ENCODE results near the gene CAMKK1. TPM values are rescaled to one million over a fixed set of nuclear protein-coding genes. Genes with fewer than 3 reads are reported as not detected.

Gene CAMKK1
- total RNA-seq, 1 experiment from 2014 or later: 10.1 TPM

DNA sequence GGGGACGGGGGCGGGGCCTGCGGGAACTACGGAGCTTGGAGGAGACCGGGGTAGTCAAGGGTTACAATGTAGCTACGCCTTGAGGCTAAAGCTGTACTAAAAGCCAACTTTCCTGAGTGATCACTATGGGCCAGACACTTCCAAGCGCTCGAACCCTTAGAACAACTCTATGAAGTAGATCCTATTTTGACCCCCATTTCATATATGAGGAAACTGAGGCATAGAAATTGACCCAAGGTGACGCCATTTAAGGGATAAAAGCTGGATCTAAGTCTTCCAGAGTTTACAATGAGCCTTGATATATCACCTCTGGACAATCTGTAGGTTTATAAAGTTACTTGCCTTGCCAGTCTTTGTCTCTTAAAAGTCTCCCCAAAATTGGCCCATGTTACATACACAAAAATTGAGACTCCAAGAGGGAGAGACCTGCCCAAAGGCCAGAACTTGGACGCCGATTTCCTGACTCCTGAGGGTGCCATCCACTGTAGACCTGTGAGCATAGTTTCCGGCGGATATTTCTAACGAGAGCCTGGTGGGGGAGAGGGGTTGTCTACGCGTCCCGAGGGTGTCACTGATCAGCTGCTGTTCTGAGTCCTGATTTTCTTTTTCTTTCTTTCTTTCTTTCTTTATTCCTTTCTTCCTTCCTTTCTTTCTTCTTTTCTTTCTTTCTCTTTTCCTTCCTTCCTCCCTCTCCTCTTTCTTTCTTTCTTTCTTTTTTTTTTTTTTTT lies 46.3 kb downstream of the CAMKK1 start:
- CTCF ChIA-PET: interaction anchor here (0.6 to 1.3 kb wide), 9 partner anchors 13 to 1365 kb away, joined by 3 to 8 read pairs (median 4); partner anchors contain the start of gene CAMKK1
- Histone ChIP-seq H3K4me1 (ENCODE audit: insufficient read depth, low read length) (no peaks in the 10 kb centered on the region), H3K36me3 (ENCODE audit: low read depth, low read length) (no peaks in the 10 kb centered on the region; the same call in 1 of the 2 replicates), H3K4me2 (ENCODE audit: low read length) (peak overlapping the region; percentile 63), H3K4me3 (ENCODE audit: low read length) (peak overlapping the region; percentile 94; the same call in 1 of the 2 replicates), H3K9ac (ENCODE audit: low read length) (no peak overlapping the region), H3K27ac (ENCODE audit: low read length) (no peak overlapping the region), H4K20me1 (ENCODE audit: low read length) (0 out of 2 replicates have a peak, but pooled peaks cover 4% of the 10 kb centered on the region), H3K79me2 (ENCODE audit: low read length) (peaks cover 29% of the 10 kb centered on the region), H2AFZ (ENCODE audit: low read length) (peak overlapping the region; percentile 59), H3K9me3 (ENCODE audit: low read length) (no peaks in the 10 kb centered on the region), H3K27me3 (ENCODE audit: low read length) (no peaks in the 10 kb centered on the region), H3F3A (ENCODE audit: low read length, unreplicated experiment) (no peaks in the 10 kb centered on the region), H3K9me2 (replicated peaks; ENCODE audit: low read length) (no peaks in the 10 kb centered on the region)
- no peak for ATAC-seq
- POLR2A ChIA-PET (ENCODE audit: unreplicated experiment): interaction anchor here (0.5 kb wide), 1 partner anchor 56 kb away, joined by 3 read pairs; no protein-coding TSS in a partner anchor
- intact Hi-C loops (cut with micrococcal nuclease): no loop called here
- TF ChIP-seq, protein P1, sequence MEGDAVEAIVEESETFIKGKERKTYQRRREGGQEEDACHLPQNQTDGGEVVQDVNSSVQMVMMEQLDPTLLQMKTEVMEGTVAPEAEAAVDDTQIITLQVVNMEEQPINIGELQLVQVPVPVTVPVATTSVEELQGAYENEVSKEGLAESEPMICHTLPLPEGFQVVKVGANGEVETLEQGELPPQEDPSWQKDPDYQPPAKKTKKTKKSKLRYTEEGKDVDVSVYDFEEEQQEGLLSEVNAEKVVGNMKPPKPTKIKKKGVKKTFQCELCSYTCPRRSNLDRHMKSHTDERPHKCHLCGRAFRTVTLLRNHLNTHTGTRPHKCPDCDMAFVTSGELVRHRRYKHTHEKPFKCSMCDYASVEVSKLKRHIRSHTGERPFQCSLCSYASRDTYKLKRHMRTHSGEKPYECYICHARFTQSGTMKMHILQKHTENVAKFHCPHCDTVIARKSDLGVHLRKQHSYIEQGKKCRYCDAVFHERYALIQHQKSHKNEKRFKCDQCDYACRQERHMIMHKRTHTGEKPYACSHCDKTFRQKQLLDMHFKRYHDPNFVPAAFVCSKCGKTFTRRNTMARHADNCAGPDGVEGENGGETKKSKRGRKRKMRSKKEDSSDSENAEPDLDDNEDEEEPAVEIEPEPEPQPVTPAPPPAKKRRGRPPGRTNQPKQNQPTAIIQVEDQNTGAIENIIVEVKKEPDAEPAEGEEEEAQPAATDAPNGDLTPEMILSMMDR (conservative IDR thresholded peaks at IDR 0.05; ENCODE audit: low read depth, low read length): no peak
- no peak for TF ChIP-seq EZH2phosphoT487 (IDR thresholded peaks at IDR 0.05; ENCODE audit: borderline replicate concordance, low read length)
- no peak for TF ChIP-seq EZH2 (IDR thresholded peaks at IDR 0.05; ENCODE audit: low read length, unreplicated experiment)
- DNase-seq: no peak
- BruUV-seq (replicated peaks): no TSS peak

DNA sequence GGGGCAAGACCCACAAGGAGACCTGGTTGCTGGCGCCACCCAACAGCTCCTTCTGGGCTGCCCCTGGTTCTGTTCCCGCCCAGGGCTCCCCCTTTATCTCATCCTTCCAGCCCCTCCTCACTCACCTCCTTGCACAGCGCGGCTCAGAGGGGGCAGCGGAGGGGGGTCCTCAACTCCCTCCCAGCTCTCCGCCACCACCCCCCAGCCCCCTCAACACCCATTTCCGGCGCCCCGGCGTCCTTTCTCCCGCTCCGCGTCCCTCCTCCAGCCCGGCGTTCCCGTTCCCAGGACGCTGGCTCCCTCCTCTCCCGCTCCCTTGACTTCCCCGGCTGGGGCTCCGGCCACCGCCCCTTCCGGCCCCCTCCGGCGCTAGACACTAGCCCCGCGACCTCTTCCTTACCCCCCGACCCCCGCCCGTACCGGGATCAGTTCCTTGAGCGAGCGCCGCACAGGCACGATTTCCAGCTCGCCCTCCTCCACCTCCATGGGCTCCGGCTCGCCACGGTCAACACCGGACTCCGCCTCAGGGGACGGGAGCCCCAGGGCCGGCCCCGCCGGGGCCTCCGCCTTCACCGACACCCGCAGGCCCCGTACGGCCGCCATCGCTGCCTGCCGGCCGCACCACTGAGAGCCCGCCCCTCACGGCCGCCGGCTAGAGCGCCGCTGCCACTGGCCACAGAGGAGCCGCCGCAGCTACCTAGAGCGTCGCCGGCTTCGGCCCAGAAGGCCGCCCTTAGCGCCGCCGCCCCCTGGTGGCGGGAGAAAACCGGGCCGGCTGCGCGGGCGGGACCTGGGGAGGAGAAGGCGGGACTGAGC lies 47.0 kb downstream of the CAMKK1 start, which contains the start of gene NCBP3:
TSS of gene NCBP3 (minus strand) at position 626 of the 816 bp plus-strand sequence. CDS start at position 603, 23 bp downstream.
- ATAC-seq (peak; percentile 97), DNase-seq (peak; percentile 91)
- Histone ChIP-seq H3K4me1 (ENCODE audit: insufficient read depth, low read length) (no peaks in the 10 kb centered on the region), H3K27ac (ENCODE audit: low read length) (0 out of 2 replicates have a peak within 1 kb of the TSS, but pooled peaks have one; percentile 25), H3K9me3 (ENCODE audit: low read length) (no peaks in the 10 kb centered on the region), H3K4me3 (ENCODE audit: low read length) (peak within 1 kb of the TSS; percentile 94), H3K36me3 (ENCODE audit: low read depth, low read length) (no peaks in the 10 kb centered on the region; the same call in 1 of the 2 replicates), H3K4me2 (ENCODE audit: low read length) (peak within 1 kb of the TSS; percentile 93), H4K20me1 (ENCODE audit: low read length) (0 out of 2 replicates have a peak, but pooled peaks cover 4% of the 10 kb centered on the region), H3K27me3 (ENCODE audit: low read length) (no peaks in the 10 kb centered on the region), H3K79me2 (ENCODE audit: low read length) (peaks cover 29% of the 10 kb centered on the region), H3K9me2 (replicated peaks; ENCODE audit: low read length) (no peaks in the 10 kb centered on the region), H3F3A (ENCODE audit: low read length, unreplicated experiment) (no peaks in the 10 kb centered on the region), H2AFZ (ENCODE audit: low read length) (peak within 1 kb of the TSS; percentile 87), H3K9ac (ENCODE audit: low read length) (peak within 1 kb of the TSS; percentile 98)
- CTCF ChIA-PET: interaction anchor here (0.6 to 1.3 kb wide), 10 partner anchors 14 to 1364 kb away, joined by 3 to 8 read pairs (median 4); partner anchors contain the start of gene CAMKK1
- no TSS peak for BruUV-seq (replicated peaks)
- TF ChIP-seq, protein P1 (conservative IDR thresholded peaks at IDR 0.05; ENCODE audit: low read depth, low read length): peak; percentile 75
- TF ChIP-seq EZH2phosphoT487 (IDR thresholded peaks at IDR 0.05; ENCODE audit: borderline replicate concordance, low read length) (no peak), EZH2 (IDR thresholded peaks at IDR 0.05; ENCODE audit: low read length, unreplicated experiment) (no peak)
- POLR2A ChIA-PET (ENCODE audit: unreplicated experiment): interaction anchor here (0.6 kb wide), 1 partner anchor 229 kb away, joined by 3 read pairs; no protein-coding TSS in a partner anchor
- intact Hi-C loops (cut with micrococcal nuclease): no loop called here

All from PC-3 (cell line).